ENCODE measurements around the gene KCTD8.

The KCTD8 gene

DNA sequence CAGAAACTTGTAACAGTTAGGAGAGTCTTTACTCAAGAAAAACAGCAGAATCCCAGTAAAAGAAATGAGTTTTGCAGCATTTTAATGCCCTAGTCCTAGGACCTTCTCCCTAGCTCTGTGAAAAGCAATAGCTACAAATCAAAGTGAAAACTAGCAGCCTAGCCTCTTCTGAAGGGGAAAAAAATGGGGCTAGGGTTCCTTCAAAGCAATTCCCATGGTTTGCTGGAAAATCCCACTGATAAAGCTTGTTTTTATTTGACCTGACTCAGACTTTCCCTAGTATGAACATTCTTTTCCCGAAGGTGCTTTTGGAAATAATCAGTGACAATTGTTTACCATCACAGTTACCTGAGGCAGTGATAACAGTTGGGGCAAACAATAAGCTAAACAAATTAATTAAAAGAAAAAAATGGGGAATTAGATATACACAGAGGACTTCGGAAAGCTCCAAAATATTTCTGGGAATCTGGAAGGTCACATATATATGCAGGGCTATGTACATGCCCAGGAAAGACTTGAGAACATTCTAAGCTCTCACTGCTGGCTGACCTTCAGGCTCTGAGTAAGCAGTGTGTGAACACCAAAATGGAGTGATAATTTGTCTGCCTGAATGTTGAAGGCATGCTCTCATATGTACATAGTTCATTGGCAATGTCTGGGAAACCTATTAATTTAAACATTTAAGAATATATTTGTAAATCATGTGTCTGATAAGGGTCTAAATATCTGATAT lies 285.9 kb downstream of the KCTD8 start:
- H3K27ac ChIP-seq = no peak overlapping the region
- TF ChIP-seq, protein P1, sequence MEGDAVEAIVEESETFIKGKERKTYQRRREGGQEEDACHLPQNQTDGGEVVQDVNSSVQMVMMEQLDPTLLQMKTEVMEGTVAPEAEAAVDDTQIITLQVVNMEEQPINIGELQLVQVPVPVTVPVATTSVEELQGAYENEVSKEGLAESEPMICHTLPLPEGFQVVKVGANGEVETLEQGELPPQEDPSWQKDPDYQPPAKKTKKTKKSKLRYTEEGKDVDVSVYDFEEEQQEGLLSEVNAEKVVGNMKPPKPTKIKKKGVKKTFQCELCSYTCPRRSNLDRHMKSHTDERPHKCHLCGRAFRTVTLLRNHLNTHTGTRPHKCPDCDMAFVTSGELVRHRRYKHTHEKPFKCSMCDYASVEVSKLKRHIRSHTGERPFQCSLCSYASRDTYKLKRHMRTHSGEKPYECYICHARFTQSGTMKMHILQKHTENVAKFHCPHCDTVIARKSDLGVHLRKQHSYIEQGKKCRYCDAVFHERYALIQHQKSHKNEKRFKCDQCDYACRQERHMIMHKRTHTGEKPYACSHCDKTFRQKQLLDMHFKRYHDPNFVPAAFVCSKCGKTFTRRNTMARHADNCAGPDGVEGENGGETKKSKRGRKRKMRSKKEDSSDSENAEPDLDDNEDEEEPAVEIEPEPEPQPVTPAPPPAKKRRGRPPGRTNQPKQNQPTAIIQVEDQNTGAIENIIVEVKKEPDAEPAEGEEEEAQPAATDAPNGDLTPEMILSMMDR (IDR thresholded peaks at IDR 0.05) = no peak
- TF ChIP-seq ZFX (IDR thresholded peaks at IDR 0.05; ENCODE audit: borderline replicate concordance) = no peak

DNA sequence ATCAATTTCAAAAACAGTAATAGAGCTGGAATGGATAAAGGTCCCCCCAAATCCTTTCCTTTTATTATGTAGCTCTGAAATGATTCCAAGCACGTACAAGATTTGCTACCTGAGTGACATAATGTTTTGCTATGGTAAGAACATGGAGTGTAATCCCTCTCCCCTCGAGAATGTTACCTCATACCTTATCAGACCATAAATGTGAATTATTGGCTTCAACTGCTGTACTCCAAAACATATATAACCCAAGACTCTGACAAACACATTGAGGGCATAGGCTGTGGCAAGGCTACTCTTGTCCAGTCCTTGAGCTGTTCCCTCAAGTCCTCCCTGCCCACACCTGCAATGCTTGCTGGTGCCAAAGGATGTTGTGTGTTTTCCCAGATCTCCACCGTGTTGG lies 286.9 kb downstream of the KCTD8 start:
- no peak for TF ChIP-seq ZFX (IDR thresholded peaks at IDR 0.05; ENCODE audit: borderline replicate concordance)
- TF ChIP-seq, protein P1 (IDR thresholded peaks at IDR 0.05) = no peak
- H3K27ac ChIP-seq = no peak overlapping the region

DNA sequence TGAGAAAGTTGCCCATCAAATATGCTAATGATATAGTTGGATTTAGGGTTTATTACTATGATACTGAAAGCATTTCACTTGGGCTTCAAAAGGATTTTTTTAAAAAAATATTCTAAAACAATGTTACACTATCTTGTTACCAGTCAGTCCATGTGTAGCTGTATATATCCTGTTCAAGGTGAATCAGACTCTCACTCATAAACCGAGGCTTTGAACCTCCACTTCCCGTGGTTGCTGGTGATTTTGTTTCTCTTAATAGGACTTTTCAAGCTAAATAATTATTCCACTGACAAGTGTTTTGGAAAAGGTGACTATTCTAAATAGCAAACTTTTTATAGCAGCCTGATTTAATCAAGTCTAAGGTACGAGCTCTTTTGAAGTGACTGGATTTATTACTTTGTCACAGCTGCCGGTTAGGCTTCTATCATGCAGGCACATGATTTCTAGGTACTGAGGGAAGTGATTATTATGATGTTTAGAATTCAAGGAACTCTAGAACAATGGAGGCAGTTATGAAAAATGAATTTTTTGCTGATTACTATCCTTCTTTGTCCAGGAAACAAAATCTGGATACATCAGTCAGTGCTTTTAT lies 287.7 kb downstream of the KCTD8 start:
- H3K27ac ChIP-seq = no peak overlapping the region
- TF ChIP-seq, protein P1 (IDR thresholded peaks at IDR 0.05) = no peak
- no peak for TF ChIP-seq ZFX (IDR thresholded peaks at IDR 0.05; ENCODE audit: borderline replicate concordance)

DNA sequence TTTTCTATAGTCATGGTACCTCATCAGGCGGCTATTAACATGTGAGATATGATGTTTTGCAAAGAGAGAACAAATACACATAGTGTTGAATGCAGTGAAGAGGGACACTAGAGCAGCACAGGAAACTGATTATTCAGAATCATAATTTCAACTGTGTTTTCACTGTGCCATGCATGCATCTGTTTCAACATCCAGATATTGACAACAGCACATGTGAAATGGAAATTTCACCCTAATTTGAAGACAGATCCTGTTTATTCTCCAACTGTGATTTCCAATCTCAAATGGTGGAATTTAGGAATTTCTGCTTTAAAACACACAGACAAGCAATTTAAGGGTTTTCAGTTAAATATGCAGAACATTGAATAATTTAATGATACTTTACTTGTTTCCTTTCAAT lies 288.6 kb downstream of the KCTD8 start:
- no peak overlapping the region for H3K27ac ChIP-seq
- no peak for TF ChIP-seq ZFX (IDR thresholded peaks at IDR 0.05; ENCODE audit: borderline replicate concordance)
- TF ChIP-seq, protein P1 (IDR thresholded peaks at IDR 0.05) = no peak

DNA sequence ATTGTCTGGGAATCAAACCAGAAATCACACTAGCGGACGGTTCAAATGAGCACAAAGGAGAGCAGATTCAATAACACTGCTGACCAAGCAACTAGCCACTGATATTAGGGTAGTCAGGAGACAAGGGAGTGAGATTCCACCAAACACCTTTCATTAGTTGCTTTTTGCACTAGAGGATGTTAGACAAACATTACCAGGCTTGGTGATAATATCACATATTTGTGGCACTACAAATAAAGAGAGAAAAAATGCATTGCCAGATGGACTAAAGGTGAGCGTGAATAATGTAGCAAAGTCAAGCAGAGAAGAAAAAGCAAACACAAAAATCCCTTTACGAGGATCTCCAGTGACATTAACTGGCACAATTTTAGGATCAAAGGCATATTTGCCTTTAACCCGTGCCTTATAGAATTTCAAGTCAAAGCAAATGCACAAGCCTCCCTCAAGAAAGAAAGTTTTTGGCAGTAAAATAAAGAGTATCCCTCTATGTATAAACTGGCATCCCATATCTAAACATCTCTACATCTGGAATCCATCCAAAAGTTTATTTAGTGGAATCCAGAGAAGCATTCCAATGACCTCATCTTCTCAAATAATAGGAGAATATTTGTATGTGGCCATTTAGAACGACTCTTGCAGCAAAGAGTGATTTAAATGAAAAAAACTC lies 290.9 kb downstream of the KCTD8 start:
- TF ChIP-seq, protein P1 (IDR thresholded peaks at IDR 0.05) = no peak
- no peak for TF ChIP-seq ZFX (IDR thresholded peaks at IDR 0.05; ENCODE audit: borderline replicate concordance)
- peak overlapping the region; percentile 31 for H3K27ac ChIP-seq

DNA sequence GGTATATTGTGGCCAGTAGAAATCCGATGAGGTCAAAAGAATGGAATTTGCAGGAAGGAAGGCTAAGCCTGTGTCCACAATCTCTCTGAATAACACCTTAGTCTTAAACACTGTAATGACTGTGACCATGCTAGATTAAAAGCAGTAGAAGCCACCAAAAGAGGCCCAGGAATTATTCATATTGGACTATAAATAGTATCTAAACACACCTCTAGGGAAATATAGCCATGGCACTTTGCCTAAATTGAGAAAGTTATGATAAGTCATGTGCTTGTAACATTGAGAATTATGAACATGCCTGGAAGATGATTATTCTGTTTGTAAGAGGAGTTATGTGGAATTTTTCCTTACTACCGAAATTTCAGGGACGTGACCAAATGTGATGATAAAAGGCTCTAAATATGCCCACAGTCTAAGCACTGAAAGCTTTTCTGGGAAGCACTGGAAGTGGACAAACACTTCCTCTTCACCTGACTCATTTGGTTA lies 298.5 kb downstream of the KCTD8 start:
- no peak overlapping the region for H3K27ac ChIP-seq
- no peak for TF ChIP-seq ZFX (IDR thresholded peaks at IDR 0.05; ENCODE audit: borderline replicate concordance)
- TF ChIP-seq, protein P1 (IDR thresholded peaks at IDR 0.05) = no peak

DNA sequence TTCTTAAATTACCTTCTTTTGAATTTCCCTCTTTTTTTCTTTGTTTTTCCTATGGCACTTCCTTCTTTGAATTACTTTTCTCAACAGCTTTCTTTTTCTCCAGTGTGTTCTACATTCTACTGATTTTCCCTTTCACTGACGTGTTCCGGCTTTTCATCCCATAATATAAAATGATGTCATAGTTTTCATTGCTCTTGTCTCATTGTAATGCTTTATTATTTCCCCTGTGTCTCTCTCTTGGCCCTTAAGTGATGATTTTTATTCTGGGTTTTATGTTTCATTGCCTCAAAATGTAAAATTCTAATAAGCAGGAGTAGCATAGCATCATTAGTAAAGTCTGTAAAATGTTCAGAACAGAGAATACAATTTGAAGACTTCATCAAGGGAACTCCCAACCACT lies 299.3 kb downstream of the KCTD8 start:
- H3K27ac ChIP-seq = no peak overlapping the region
- TF ChIP-seq, protein P1 (IDR thresholded peaks at IDR 0.05) = no peak
- no peak for TF ChIP-seq ZFX (IDR thresholded peaks at IDR 0.05; ENCODE audit: borderline replicate concordance)
